HepG2 (cell line): ENCODE measurements around the gene USP30. TPM values are rescaled to one million over a fixed set of nuclear protein-coding genes. Genes with fewer than 3 reads are reported as not detected.
A peak's percentile ranks its signal among the peaks of the same experiment; 100 is the strongest.

Source experiments
- ATAC-seq: fragments of 200-7000 bp; cut with Tn5 transposase; 3 replicates; pipeline ENCODE4 v1.9.1; 2020; ENCODE audit warnings: mild to moderate bottlenecking, moderate library complexity
- BruUV-seq: library from RNA; stranded (reverse); fragments of 400-500 nt; replicated peaks from 2 replicates; lab custom pipeline; 2021; lab: Mats Ljungman, UMichigan
- CTCF ChIA-PET: fragments of 300-600 bp; formaldehyde crosslinking; extraction: SDS; loops from one replicate; lab custom pipeline; 2021; ENCODE audit warnings: low total read pairs, inconsistent platforms, low intra/inter-chr PET ratio; lab: Yijun Ruan, JAX
- POLR2A ChIA-PET: fragments of 350-600 bp; sonication (Branson Sonifier 250); formaldehyde crosslinking; loops from one replicate; lab custom pipeline; 2020; ENCODE audit warnings: antibody characterized with exemption, inconsistent platforms; lab: Yijun Ruan, JAX
- DNase-seq: peaks from one replicate; pipeline ENCODE4 v3.0.0-alpha.2; 2015; ENCODE audit warnings: low spot score
- FAIRE-seq: peaks from 3 replicates; lab custom pipeline; 2011; peaks lifted over from hg19 to GRCh38; lab: Jason Lieb, UNC
- H2AFZ ChIP-seq: one replicate; pipeline ENCODE4 v1.6.1; 2011; ENCODE audit warnings: low read length, inconsistent platforms
- H3K27ac ChIP-seq: fragments of 300-600 bp; 3 replicates; pipeline ENCODE4 v1.8.0; 2011; ENCODE audit warnings: mixed run types, mild to moderate bottlenecking, mixed read lengths, low read length, inconsistent platforms; ENCODE audit not compliant: insufficient read depth; ENCODE audit errors: extremely low read length
- H3K27me3 ChIP-seq, 2 experiments: fragments of 200-600 bp in 1 of 2; 2 replicates in 1 of 2; 3 replicates in 1 of 2; pipeline versions ENCODE4 v1.6.0 to v1.8.0; 2011; ENCODE audit warnings: low read length in 2 of 2, mild to moderate bottlenecking in 2 of 2, moderate library complexity in 2 of 2, inconsistent platforms in 1 of 2; ENCODE audit not compliant: insufficient read depth in 2 of 2, control insufficient read depth in 1 of 2
- H3K36me3 ChIP-seq, 2 experiments: fragments of 200-600 bp in 1 of 2; replicated peaks in 1 of 2; 2 replicates in 1 of 2; 3 replicates in 1 of 2; pipeline versions ENCODE4 v1.5.1 to v1.8.0; 2011; ENCODE audit warnings: low read length in 2 of 2, inconsistent platforms in 1 of 2; ENCODE audit not compliant: insufficient read depth in 2 of 2, control insufficient read depth in 1 of 2
- H3K4me1 ChIP-seq: 2 replicates; pipeline ENCODE4 v1.5.1; 2012; ENCODE audit warnings: low read length, inconsistent platforms; ENCODE audit not compliant: insufficient read depth
- H3K4me2 ChIP-seq: 2 replicates; pipeline ENCODE4 v1.6.0; 2011; ENCODE audit warnings: low read depth, low read length, inconsistent platforms
- H3K4me3 ChIP-seq, 3 experiments: fragments of 200-600 bp in 1 of 3; sonication (generic), shearing (Covaris generic) in 1 of 3; replicated peaks in 1 of 3; 2 replicates each; pipeline ENCODE4 v1.5.1; 2011 to 2016; ENCODE audit warnings: low read length in 3 of 3, inconsistent platforms in 2 of 3, low read depth in 2 of 3, mild to moderate bottlenecking in 2 of 3, control low read depth in 1 of 3, mixed read lengths in 1 of 3; ENCODE audit not compliant: insufficient read depth in 1 of 3
- H3K79me2 ChIP-seq: one replicate; pipeline ENCODE4 v1.6.1; 2011; ENCODE audit warnings: low read length, inconsistent platforms; ENCODE audit not compliant: insufficient read depth
- H3K9ac ChIP-seq: 2 replicates; pipeline ENCODE4 v1.6.0; 2011; ENCODE audit warnings: mild to moderate bottlenecking, low read depth, low read length, inconsistent platforms; ENCODE audit not compliant: insufficient read depth
- H3K9me3 ChIP-seq: 2 replicates; pipeline ENCODE4 v1.5.1; 2012; ENCODE audit warnings: mild to moderate bottlenecking, low read length
- H4K20me1 ChIP-seq: 2 replicates; pipeline ENCODE4 v1.6.0; 2011; ENCODE audit warnings: inconsistent platforms, mild to moderate bottlenecking, low read length, moderate library complexity; ENCODE audit not compliant: insufficient read depth
- GABPA ChIP-seq, 2 experiments: IDR thresholded peaks; 2 replicates each; pipeline ENCODE4 v1.6.1; 2011 to 2016; ENCODE audit warnings: low read depth in 2 of 2, low read length in 1 of 2, missing biosample characterization in 1 of 2, missing genetic modification characterization in 1 of 2
- KDM3A ChIP-seq: IDR thresholded peaks from 2 replicates; pipeline ENCODE4 v1.6.1; 2018; ENCODE audit warnings: low read depth, missing compliant biosample characterization
- NONO ChIP-seq, 2 experiments: fragments of 450-650 bp in 1 of 2; sonication (generic) in 1 of 2; formaldehyde crosslinking in 1 of 2; IDR thresholded peaks in 1 of 2; conservative IDR thresholded peaks in 1 of 2; 2 replicates each; pipeline versions ENCODE4 v1.6.1 to v1.8.0; 2017 to 2022; ENCODE audit warnings: mild to moderate bottlenecking in 1 of 2, missing genetic modification reagents in 1 of 2, moderate library complexity in 1 of 2
- PCBP2 ChIP-seq: fragments of 200-400 bp; formaldehyde crosslinking; optimal IDR thresholded peaks from 2 replicates; pipeline ENCODE3; 2018; ENCODE audit warnings: low read length, low read depth; ENCODE audit not compliant: poor library complexity, severe bottlenecking
- PHF8 ChIP-seq: sonication (generic); formaldehyde crosslinking; IDR thresholded peaks from 2 replicates; pipeline ENCODE4 v1.5.0; 2020; ENCODE audit warnings: missing genetic modification reagents
- RELA ChIP-seq: sonication (generic); formaldehyde crosslinking; IDR thresholded peaks from 2 replicates; pipeline ENCODE4 v1.4.0; 2020; ENCODE audit warnings: missing genetic modification reagents
- SNAPC4 ChIP-seq: sonication (generic); formaldehyde crosslinking; IDR thresholded peaks from 2 replicates; pipeline ENCODE4 v1.4.0; 2020; ENCODE audit warnings: mild to moderate bottlenecking, missing genetic modification reagents
- SOX6 ChIP-seq, 2 experiments: fragments of 450-650 bp in 1 of 2; sonication (generic) in 1 of 2; formaldehyde crosslinking in 1 of 2; IDR thresholded peaks; 2 replicates each; pipeline versions ENCODE4 v1.4.0 to v1.6.1; 2017 to 2020; ENCODE audit warnings: antibody characterized with exemption in 1 of 2, mild to moderate bottlenecking in 1 of 2, missing genetic modification reagents in 1 of 2
- ZBTB42 ChIP-seq: sonication (generic); formaldehyde crosslinking; IDR thresholded peaks from 2 replicates; pipeline ENCODE4 v1.5.0; 2020; ENCODE audit warnings: mild to moderate bottlenecking, missing genetic modification reagents
- ZMYM3 ChIP-seq: sonication (generic); formaldehyde crosslinking; IDR thresholded peaks from 2 replicates; pipeline ENCODE4 v1.5.1; 2020; ENCODE audit warnings: mild to moderate bottlenecking, missing genetic modification reagents
- ZNF143 ChIP-seq: sonication (generic); formaldehyde crosslinking; IDR thresholded peaks from 2 replicates; pipeline ENCODE4 v1.4.0; 2020; ENCODE audit warnings: missing genetic modification reagents
- ZNF234 ChIP-seq: sonication (generic); formaldehyde crosslinking; conservative IDR thresholded peaks from 2 replicates; pipeline ENCODE4 v1.5.1; 2020; ENCODE audit warnings: mild to moderate bottlenecking, missing genetic modification reagents
- ZNF280B ChIP-seq: sonication (generic); formaldehyde crosslinking; IDR thresholded peaks from 2 replicates; pipeline ENCODE4 v1.5.0; 2020; ENCODE audit warnings: missing genetic modification reagents, mild to moderate bottlenecking, borderline replicate concordance
- ZNF30 ChIP-seq: sonication (generic); formaldehyde crosslinking; IDR thresholded peaks from 2 replicates; pipeline ENCODE4 v1.5.0; 2020; ENCODE audit warnings: mild to moderate bottlenecking, missing genetic modification reagents
- ZNF550 ChIP-seq: sonication (generic); formaldehyde crosslinking; IDR thresholded peaks from 2 replicates; pipeline ENCODE4 v1.4.0; 2020; ENCODE audit warnings: mild to moderate bottlenecking, missing genetic modification reagents, borderline replicate concordance
- WGBS: methylation state at CpG from one replicate; pipeline ENCODE4 v1.1.6; 2017; ENCODE audit warnings: low lambda C conversion rate; 5-methylcytosine and 5-hydroxymethylcytosine counted together
- in situ Hi-C: cut with HindIII; loops from 2 replicates; pipeline ENCODE4 v1.10.0; 2017; ENCODE audit warnings: low pct_unique_long_range_greater_than_20kb; ENCODE audit not compliant: extremely low pct_ligation_motif_present
- intact Hi-C: fragments of 100-400 bp; cut with micrococcal nuclease; formaldehyde crosslinking; loops from one replicate; pipeline ENCODE4 v1.10.0; 2022; ENCODE audit not compliant: unreplicated experiment
- polyA plus RNA-seq, 8 experiments: library from polyadenylated mRNA; depleted of rRNA in 3 of 8; stranded (reverse) in 7 of 8; unstranded in 1 of 8; fragments of >200 nt; fragmentation: Illumina TruSeq in 4 of 8; extraction: Trizol in 4 of 8; gene quantifications; 2 replicates each; pipeline versions ENCODE4 v1.2.1 to v1.2.3, GENCODE V29; 2011 to 2016; ENCODE audit warnings: low read depth in 4 of 8, missing spikeins in 1 of 8, mixed read lengths in 1 of 8; ENCODE audit not compliant: insufficient read depth in 1 of 8
- total RNA-seq, 5 experiments: library from RNA; depleted of rRNA; stranded (reverse); fragments of >200 nt; fragmentation: Illumina TruSeq; extraction: Trizol; gene quantifications; 2 replicates each; pipeline ENCODE4 v1.2.3, GENCODE V29; 2016; ENCODE audit warnings: low read depth in 1 of 5

The USP30 gene
- total and polyA plus RNA-seq, 2 of the 13 experiments (the other 11 are each of a cell fraction or from before 2014, with no cell fraction given) = 11.2 to 20.8 TPM

- peak; percentile 94 for TF ChIP-seq ZNF280B (CRISPR knock-in tag)
- peak; percentile 97 for TF ChIP-seq ZMYM3 (CRISPR knock-in tag)
- TF ChIP-seq ZBTB42 = peak; percentile 64
- peak; percentile 93; the same call in 1 of the 2 replicates for TF ChIP-seq ZNF550
- peak; percentile 81 for TF ChIP-seq GABPA (IDR thresholded peaks at IDR 0.05; ENCODE audit: low read depth, low read length)
- peak; percentile 97 for TF ChIP-seq GABPA (CRISPR knock-in tag; IDR thresholded peaks at IDR 0.05; ENCODE audit: low read depth)
- peak; percentile 99 for TF ChIP-seq KDM3A (CRISPR knock-in tag)
- peak; percentile 85 for TF ChIP-seq ZNF143
Measured at GRCh38 chr12:109093022-109093918, 40.9 kb downstream of the USP30 start, which contains the start of gene ALKBH2 (continued).

GRCh38 chr12:109097140-109097434, 44.7 kb downstream of the USP30 start:
- Histone ChIP-seq H3K9me3 (no peaks in the 10 kb centered on the region), H3K4me3 (peak overlapping the region; percentile 66 to 86 (median 86); a peak in 5 of 6 replicates), H2AFZ (no peak overlapping the region), H3K27ac (peak overlapping the region; percentile 91), H3K79me2 (peaks cover 33% of the 10 kb centered on the region), H3K36me3 (peaks cover 6 to 25% of the 10 kb centered on the region in 2 experiments), H3K27me3 (no peaks in the 10 kb centered on the region; a peak in 1 of 5 replicates), H3K9ac (peak overlapping the region; percentile 62), H3K4me2 (peak overlapping the region; percentile 90), H4K20me1 (no peaks in the 10 kb centered on the region; the same call in 1 of the 2 replicates), H3K4me1 (peaks cover 55% of the 10 kb centered on the region)
- ChIA-PET POLR2A (interaction anchor here (0.6 kb wide), 1 partner anchor 13 kb away, joined by 3 read pairs; no protein-coding TSS in a partner anchor), CTCF (no interaction called here)
- DNase-seq (no peak), ATAC-seq (no peak), FAIRE-seq (peak; percentile 70)
- BruUV-seq = no TSS peak
- in situ Hi-C loops (loop anchor here (10.0 kb wide), 1 partner anchor 212 kb away; the partner anchor contains the start of gene DAO), intact Hi-C loops (loop anchor here (5.0 to 10.0 kb wide), 2 partner anchors 215 to 432 kb away; partner anchors contain the start of gene DAO)
- 5% methylated on average over 5 of the region's 11 CpGs for WGBS
- no peak for TF ChIP-seq RELA (CRISPR knock-in tag)
- TF ChIP-seq SOX6 (IDR thresholded peaks at IDR 0.05) = no peak
- TF ChIP-seq SOX6 (CRISPR knock-in tag; IDR thresholded peaks at IDR 0.05) = no peak
- TF ChIP-seq ZNF234 (CRISPR knock-in tag) = no peak
- no peak for TF ChIP-seq ZNF30
- peak; percentile 67 for TF ChIP-seq PHF8 (CRISPR knock-in tag)
- TF ChIP-seq NONO (IDR thresholded peaks at IDR 0.05) = no peak
- TF ChIP-seq NONO (CRISPR knock-in tag; conservative IDR thresholded peaks at IDR 0.05) = no peak
- 0 out of 2 replicates have a peak, but pooled peaks have one; percentile 77 for TF ChIP-seq SNAPC4 (CRISPR knock-in tag)
- no peak for TF ChIP-seq PCBP2
